Activated T-helper 9 cell treated with anti-CD3 and anti-CD28 coated beads, Interleukin-2, amount 50 U/mL, for 16 hours (primary cell): ENCODE data around the gene LSM3.

Experiments used
- DNase-seq: peaks from one replicate; pipeline ENCODE4 v3.0.0-alpha.2; 2020; ENCODE audit warnings: low read depth

The LSM3 gene

DNA sequence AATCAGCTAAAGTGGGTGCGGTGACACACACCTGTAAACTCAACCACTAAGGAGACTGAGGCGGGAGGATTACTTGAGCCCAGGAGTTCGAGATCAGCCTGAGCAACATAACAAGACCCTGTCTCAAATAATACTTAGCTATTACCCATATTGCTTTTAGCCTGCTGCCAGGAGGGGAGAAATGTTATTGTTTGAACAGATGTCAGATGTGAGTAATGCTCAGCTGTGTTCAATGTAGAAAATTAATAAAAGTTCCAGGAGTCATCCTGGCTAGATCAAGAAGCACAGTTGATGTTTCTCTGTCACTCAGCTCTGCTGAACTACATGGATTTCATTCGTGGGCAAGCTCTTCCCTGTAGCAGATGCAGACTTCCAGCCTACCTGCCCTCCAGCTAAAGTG, 22.2 kb downstream of the LSM3 start:
- no peak for DNase-seq

DNA sequence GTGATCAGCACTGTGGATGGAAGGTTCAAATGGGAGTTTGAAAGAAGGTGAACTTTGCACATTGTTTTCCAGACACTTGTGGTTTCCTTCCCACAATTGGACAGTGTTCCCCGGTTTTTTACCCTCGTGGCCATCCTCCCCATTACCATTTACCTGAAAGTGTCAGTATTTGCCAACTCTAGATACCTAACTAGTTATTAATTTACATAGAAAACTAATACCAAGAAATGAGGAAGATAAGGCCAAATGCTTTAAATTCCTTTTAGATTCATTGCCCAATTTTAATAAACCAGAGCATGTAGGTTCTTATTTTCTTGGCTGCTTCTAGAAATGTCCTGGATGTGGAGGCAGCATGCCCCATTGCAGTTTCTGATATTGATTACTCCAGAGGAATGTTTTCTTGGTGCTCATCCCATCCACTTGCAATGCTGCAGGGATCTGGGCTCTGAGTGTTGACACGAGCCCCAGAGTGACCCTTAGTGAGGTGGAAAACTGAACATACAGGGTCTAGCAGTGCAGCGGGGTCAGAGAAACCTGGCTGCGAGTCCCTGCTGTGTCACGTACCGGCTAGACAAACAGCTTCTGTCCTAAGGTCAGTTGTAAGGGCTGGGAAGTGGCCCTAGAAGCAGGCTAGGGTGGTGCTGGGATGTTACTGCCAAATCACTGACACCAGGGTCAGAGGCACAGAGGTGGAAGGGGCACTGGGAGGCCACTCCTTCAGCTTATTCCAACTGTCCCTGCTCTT, 23.5 kb downstream of the LSM3 start:
- DNase-seq = no peak

DNA sequence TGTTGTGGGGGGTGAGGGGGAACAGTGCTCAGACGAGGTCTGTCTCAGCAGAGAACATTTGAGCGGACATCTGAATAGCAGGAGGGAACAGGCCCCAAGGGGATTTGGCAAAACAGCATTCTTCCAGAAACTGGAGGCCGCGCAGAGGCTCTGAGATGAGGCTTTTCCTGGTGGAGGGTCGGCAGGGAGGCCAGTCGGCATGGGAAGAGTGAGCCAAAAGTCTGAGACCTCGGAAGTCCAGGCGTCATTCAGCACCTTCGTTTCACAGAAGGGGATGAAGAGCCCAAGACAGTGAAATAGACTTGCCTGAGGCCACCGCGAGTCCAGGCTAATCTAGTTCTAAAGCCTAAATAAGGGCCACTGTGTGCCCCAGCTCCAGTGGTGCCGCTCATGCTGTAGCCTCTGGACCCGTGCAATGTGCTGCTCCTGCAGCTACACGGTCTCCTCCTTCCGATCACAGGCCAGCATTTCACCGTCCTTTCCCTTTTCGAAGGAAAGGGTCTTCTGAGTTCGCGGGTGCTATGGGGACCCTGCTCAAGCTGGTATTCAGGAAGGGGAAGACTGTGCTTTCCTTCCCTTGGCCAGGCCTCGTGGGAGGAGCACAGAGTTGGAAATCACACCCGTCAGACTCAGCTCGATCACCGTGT, 24.4 kb downstream of the LSM3 start:
- DNase-seq = no peak

DNA sequence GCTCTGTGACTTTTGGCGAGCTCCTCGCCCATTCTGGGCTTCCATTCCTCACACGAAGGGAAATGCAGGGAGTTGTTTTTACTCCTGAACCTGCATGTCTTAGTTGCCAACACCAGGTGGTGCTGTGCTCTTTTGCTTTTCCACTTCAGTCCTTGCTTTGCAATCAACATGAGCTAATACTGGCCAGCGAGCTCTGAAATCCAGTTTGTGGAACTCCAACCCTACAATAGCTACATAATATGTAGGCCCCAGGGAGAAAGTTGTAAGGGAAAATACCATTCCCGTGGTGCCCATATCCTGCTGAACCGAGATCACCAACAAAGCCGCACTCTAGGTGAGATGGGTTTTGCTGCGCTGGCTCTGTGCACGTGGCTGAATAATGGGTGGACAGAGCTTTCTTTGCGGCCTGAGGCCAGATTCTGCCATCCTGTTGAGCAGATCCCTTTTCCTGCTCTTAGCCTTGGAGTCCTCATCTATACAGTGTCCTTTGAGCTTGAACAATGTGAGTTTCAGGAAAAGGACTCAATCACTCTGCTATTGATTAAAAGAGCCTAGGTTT, 25.0 kb downstream of the LSM3 start:
- DNase-seq = no peak

DNA sequence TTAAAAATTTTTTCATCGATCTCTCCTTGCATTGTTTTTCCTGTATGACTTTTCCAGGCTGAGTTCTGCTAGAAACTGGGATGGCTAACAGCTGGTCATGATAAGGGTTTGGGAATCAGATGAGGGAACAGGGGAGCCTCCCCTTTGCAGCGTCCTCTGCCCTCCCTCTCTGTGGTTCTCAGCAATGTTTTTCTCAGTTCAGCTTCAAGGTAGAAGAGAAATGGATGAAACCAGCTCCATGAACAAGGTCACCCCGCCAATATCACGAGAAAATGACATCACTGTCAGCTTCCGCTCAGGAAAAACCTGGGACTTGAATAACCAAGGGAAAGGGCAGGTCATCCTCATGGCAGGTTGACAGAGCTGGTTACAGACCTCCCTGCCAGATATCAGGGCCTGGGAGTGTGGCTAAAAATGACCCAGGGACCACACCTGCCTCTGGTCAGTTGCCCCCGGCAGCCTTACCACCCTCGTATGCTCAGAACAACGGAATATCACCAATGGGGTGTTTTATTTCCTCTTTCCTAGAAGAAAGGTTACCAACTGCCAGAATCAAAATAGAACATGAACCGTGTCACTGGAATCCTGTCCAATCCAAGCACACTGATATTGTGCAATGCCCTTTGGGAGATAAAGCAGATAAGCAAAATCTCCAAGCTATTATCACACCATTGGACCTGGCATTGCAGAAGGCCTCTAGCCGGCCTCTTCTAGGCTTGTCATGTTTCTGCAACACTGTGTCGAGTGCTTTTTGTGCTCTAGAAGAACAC, 26.1 kb downstream of the LSM3 start:
- DNase-seq = no peak

DNA sequence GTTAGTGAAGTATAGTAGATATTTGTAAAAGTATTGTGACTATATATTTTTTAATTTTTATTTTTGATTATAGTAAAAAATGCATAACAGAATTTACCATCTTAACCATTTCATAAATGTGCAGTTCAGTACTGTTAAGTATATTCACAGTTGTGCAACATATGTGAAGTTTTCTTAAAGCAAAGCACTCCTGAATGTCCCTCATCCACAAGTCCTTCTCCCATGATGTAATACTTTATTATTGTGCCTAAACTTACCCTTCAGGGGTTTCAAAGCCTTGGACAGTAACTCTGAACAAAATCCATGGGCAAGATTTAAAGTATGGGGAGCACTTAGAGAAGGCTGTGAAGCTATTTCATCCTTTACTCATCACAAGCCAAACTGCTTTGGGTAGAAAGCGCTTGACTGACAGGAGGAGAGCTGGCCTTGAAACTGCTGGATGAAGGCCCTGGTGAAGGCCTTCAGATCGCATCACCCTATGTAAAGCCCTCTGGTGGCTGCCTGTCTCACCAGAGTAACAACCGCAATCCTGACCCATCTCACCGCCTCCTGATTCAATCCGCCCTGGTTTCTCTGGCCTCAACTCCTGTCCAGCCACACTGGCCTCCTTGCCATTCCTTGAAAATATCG, 28.0 kb downstream of the LSM3 start:
- no peak for DNase-seq

DNA sequence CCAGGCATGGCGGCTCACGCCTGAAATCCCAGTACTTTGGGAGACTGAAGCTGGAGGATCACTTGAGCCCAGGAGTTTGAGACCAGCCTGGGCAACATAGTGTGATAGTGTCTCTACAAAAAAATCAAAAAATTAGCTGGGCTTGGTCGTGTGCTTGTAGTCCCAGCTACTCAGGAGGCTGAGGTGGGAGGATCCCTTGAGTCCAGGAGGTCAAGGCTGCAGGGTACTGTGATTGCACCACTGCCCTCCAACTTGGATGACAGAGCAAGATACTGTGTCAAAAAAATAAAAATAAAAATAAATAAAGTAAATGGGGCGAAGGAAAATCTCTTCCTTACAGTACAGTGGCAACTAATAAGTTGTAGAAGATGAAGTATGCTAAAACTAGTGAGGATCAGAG, 29.6 kb downstream of the LSM3 start:
- DNase-seq = no peak

DNA sequence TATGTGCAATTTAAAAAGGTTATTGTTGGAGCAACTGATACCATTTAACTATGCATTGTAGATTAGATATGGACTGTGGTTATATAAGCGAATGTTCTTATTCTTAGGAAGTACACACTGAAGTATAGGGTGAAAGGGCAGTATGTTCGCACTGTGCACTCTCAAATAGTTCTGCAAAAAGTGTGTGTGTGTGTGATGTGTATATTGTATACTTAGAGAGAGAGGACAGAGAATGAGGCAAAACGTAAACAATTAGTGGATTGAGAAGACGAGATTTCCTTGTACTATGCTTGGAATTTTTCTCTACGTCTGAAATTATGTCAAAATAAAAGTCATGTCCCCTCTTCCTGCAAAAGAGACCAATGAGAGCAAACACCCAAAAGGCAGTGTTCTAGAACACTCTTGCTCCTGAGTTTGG, 30.4 kb downstream of the LSM3 start:
- DNase-seq = no peak

DNA sequence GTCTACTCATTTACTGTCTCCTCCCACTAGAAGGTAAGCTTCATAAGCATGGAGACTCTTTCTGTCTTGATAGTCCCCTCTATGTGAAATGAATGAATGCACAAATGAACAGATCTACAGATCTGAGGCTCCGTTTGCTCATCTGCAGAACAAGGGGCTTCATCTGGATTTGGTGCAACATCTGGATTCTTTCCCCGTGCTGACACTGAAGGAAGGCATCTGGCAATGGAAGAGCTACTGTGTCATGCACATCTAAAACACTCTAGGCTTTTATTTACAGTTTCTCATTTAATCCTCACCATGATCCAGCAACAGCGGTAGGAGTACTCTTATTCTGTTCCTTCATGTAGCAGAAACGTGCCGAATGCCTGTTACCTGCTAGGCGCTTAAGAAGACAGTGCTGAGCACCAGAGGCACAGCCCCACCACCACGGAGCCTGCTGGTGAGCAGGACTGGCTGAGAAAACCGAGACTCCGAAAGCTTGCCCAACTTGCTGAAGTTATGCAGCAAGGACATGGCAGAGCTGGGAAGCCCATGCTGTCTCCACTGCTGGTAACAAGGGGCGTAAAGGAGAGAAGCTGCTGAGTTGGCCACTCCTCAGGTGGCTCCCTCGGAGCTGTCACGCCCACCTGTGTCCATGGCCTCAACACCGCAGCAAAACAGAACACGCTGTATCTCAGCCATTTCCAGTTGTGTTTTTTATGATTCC, 31.1 kb downstream of the LSM3 start:
- DNase-seq = no peak

DNA sequence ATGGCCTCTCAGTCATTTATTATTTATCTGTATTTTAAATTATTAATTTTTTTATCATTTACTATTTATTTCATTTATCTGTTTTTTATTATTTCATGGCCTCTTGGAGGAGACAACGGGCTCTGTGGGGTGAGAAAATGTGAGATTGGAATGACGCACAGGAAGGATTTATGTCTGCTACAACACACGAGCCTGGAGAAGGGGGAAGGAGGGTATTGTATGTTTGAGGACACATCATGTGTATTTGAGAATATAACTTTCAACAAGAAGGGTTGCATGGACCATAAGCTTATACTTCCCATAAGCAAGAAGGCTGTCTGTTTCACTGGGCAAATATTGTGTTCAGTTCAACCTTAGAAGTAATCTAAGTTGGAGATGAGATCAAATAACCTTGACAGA, 31.7 kb downstream of the LSM3 start:
- DNase-seq = no peak

DNA sequence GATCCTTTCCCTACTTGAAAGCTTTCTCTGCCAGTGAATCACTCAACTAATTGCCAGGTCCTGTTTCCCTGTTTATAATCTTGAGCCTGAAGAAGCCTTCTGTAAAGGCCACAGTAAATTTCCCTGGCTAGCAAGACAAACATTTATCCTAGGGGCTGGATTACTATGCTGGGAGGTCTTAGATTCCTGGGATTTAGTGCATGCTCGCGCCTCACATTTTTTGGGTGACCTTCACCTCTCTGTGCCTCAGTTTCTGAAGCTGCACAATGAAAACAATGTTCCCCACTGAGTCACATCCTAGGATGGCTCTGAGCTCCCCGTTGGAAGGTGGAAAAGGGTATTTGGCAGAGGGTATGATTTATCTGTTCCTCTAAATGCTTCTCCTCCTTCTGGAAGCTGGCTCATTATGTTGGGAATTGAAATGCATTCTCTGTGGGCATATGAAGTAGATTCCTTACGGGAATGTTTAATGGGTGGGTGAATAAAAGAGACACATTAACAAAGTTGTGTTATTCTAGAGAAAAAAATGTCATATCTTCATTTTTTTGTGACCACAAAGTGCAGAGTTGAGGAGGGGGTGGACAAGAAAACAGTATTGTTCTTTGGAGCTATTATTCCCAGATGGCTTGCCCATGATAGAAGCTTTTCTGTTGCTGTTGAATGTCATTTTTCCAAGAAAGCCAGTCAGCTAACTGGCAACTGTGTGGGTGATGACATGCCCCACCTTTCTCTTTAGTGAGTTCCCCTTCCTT, 32.4 kb downstream of the LSM3 start:
- DNase-seq = no peak

DNA sequence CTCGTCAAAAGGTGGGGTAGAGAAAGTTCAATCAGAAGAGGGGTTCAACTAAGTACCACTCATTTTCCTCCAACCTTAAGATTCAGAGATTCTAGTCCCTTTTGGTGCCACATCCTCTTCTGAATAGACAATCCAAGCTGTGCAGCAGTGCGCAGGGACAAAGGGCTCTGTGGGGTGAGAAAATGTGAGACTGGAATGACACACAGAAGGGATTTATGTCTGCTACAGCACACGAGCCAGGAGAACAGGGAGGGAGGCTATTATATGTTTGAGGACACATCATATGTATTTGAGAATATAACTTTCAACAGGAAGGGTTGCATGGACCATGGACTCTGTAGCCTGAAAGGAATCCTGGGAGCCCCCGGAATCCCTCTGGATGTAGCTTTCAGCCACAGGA, 33.0 kb downstream of the LSM3 start:
- DNase-seq = no peak

DNA sequence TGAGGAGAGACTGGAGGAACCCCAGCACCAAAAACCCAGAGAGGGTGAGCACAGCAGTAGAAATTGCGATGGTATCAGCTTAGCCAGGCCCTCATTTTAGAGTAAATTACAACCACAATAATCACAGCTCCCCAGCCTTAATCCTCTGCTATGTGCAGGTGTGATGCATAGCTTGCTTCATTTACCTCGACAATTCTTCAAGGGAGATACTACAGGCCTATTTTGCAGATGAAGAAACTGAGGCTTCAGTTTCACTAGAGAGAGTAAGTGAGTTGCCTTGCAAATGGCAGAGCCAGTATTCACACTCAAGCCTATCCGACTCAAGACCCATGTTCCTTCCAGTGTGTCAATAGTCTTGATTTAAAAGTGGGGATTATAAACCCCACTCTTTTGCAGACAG, 33.4 kb downstream of the LSM3 start:
- DNase-seq = no peak

DNA sequence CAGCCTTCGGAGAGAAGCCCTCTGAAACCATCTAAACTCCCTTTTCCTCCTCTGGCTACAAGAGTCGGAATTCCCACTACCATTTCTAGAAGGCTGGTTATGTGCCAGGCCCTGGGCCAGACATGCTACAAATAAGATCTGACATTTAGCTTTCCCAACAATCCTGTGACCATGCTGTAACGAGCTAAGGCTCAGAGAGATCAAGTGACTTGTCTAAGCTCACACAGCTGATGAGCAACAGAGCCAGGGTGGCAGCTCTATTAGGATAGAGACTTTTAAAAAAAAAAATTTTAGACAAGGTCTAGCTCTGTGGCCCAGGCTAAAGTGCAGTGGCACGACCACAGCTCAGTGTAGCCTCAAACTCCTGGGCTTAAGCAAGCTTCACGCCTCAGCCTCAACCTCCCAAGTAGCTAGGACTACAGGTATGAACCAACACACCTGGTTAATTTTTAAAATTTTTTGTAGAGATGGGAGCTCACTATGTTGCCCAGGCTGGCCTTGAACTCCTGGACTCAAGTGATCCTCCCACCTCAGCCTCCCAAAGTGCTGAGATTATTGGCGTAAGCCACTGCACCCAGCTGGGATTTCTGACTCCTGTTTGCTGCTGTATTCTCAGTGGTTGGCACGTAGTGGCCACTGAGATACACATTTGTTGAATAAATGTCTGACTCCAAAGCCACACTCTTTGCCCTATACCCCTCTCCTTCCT, 34.6 kb downstream of the LSM3 start:
- no peak for DNase-seq

DNA sequence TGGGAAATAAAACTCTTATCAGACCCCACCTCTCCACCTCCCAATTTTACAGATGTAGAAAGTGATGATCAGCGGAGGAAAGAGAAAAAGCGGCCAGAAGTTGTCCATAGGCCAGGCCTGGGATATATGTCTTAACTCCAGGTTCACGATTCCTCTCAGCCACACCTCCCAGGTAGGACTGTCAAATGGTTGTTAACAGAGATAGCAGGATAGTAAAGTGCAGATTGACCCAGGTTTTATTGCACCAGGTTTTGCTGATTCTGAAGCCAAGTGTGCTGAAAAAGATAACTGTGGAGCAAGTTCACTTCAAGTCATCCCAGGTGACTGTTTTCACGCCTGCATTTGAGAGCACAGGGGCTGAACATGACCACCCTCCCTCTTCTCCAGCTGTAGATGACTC, 36.1 kb downstream of the LSM3 start:
- no peak for DNase-seq

DNA sequence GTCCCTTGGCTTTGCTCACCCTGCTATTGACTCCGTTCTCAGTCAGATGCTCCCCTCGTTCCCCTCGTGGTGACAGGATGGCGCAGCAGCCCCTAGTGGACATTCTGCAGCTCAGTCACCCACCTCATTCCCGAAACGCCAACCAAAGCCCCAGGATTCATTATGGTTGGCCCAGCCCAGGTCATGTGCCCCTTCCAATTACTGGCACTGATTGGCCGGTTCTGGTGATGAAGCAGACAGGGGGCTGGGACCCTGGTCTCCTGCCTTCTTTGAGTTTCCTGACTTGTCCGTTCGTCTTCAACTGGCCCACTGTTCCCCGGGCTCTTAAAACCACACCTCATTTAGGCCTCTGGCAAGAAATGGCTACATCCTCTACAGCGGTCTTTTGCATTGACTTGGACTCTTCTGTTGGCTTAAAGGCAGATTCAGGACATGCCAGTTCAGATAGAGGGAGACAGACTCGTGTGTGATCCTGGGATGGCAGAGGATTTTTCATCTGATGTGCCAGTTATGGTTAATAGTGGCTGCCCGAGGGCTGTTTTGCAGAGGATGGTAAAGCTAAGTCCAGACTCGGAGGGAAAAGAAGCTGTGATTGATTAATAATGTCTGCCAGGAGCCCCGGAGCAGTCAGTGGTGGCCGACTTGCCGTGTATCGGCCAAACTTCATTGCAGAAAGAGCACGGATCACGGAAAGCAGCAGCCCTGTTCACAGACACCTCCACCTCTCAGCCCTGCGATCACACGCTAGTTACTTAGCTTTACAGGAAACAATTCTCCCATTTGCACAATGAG, 37.8 kb downstream of the LSM3 start:
- DNase-seq = peak; percentile 26

DNA sequence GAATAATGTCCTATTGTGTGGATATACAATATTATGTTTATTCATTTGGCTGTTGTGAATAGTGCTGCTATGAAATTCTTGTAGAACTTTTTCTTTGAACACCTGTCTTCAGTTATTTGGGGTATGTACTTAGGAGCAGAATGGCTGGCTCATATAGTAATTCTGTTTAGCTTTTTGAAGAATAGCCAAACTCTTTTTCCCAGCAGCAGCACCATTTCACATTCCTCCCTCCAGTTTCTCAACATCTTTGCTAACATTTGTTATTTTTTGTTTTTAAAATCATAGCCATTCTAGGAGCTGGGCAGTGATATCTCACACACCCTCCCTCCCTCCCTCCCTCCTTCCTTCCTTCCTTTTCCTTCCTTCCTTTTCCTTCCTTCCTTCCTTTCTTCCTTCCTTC, 39.7 kb downstream of the LSM3 start:
- no peak for DNase-seq

DNA sequence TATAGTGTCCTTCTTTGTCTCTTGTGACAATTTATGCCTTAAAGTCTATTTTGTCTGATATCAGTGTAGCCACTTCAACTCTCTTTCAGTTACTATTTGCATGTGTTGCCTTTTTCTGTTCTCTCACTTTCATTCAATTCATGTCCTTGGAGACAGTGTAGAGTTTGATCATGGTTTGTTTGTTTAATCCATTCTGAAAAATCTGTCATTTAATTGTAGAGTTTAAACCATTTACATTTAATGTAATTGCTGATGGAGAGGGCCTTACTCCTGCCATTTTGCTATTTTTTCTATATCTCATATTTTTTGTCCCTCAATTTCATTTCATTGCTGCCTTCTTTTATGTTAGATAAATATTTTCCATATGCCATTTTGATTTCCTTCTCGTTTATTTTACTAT, 42.3 kb downstream of the LSM3 start:
- DNase-seq = no peak

DNA sequence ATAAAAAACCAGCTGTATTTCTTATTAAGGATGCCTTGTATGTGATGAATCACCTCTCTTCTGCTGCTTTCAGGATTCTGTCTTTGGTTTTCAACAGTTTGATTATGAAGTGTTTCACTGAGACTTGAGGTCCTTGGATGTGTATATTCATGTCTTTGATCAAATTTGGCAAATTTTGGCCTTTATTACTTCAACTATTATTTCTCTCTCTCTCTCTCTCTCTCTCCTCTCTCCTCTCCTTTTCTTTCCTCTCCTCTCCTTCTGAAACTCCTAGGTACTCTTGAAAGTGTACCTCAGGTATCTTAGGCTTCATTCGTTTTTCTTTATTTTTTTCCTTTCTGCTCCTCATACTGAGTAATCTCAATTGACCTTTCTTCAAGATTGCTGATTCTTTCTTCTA, 43.3 kb downstream of the LSM3 start:
- no peak for DNase-seq

DNA sequence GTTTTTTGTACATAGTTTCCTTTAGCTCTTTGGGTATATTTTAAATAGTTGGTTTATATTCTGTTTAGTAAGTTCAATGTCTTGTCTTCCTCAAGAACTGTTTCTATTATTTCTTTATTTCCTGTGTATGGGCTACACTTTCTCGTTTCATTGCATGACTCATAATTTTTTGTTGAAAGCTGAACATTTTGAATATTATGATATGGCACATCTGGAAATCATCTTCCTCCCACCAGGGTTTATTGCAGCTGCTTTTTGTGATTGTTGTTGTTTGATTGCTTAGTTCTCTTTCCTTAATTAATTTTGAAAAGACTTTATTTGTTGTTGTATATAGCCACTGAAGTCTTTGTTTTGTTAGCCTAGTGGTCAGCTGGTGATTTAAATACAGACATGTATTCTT, 43.8 kb downstream of the LSM3 start:
- DNase-seq = no peak
